Fibroblast of lung (primary cell): ENCODE results near the gene PPP1R16B. TPM values are rescaled to one million over a fixed set of nuclear protein-coding genes. Genes with fewer than 3 reads are reported as not detected.
A peak's percentile ranks its signal among the peaks of the same experiment; 100 is the strongest.

Experiments
- DNase-seq, 2 donors: peaks; one replicate each; pipeline versions ENCODE4 v3.0.0 to v3.0.0-alpha.2; 2010; ENCODE audit warnings: low read depth in 2 of 2
- H2AFZ ChIP-seq: 2 replicates; pipeline ENCODE4 v1.5.1; 2012; ENCODE audit warnings: low read length, control low read depth, inconsistent platforms
- H3K27ac ChIP-seq: 2 replicates; pipeline ENCODE4 v1.5.1; 2011; ENCODE audit warnings: low read length, control low read depth; ENCODE audit not compliant: insufficient read depth
- H3K27me3 ChIP-seq: 2 replicates; pipeline ENCODE4 v1.5.1; 2011; ENCODE audit warnings: mild to moderate bottlenecking, low read length; ENCODE audit not compliant: control insufficient read depth, insufficient read depth
- H3K36me3 ChIP-seq: 2 replicates; pipeline ENCODE4 v1.5.1; 2011; ENCODE audit warnings: low read length; ENCODE audit not compliant: control insufficient read depth, insufficient read depth
- H3K4me1 ChIP-seq: 2 replicates; pipeline ENCODE4 v1.5.1; 2011; ENCODE audit warnings: low read length; ENCODE audit not compliant: control insufficient read depth, insufficient read depth; ENCODE audit errors: extremely low read depth
- H3K4me2 ChIP-seq: 2 replicates; pipeline ENCODE4 v1.5.1; 2011; ENCODE audit warnings: low read length, control low read depth; ENCODE audit not compliant: insufficient read depth; ENCODE audit errors: extremely low read depth
- H3K4me3 ChIP-seq, 4 experiments: fragments of 200-600 bp in 1 of 4; sonication (generic) in 1 of 4; replicated peaks in 1 of 4; 2 replicates each; pipeline ENCODE4 v1.5.1; 2011 to 2016; ENCODE audit warnings: low read length in 4 of 4, low read depth in 3 of 4, mild to moderate bottlenecking in 3 of 4, control low read depth in 2 of 4, inconsistent platforms in 1 of 4, mixed read lengths in 1 of 4; ENCODE audit not compliant: insufficient read depth in 1 of 4; ENCODE audit errors: control extremely low read depth in 1 of 4
- H3K79me2 ChIP-seq: 2 replicates; pipeline ENCODE4 v1.5.1; 2012; ENCODE audit warnings: mild to moderate bottlenecking, low read length, inconsistent platforms; ENCODE audit not compliant: control insufficient read depth, insufficient read depth
- H3K9ac ChIP-seq: 2 replicates; pipeline ENCODE4 v1.5.1; 2011; ENCODE audit warnings: mild to moderate bottlenecking, low read length, control low read depth; ENCODE audit not compliant: insufficient read depth
- H3K9me3 ChIP-seq: 2 replicates; pipeline ENCODE4 v1.5.1; 2012; ENCODE audit warnings: low read depth, low read length; ENCODE audit not compliant: control insufficient read depth, insufficient read depth
- H4K20me1 ChIP-seq: 2 replicates; pipeline ENCODE4 v1.5.1; 2011; ENCODE audit warnings: low read length; ENCODE audit not compliant: control insufficient read depth, insufficient read depth; ENCODE audit errors: extremely low read depth
- EZH2 ChIP-seq: IDR thresholded peaks from 2 replicates; pipeline ENCODE4 v1.5.1; 2012; ENCODE audit warnings: low read length, control low read depth, mild to moderate bottlenecking; ENCODE audit errors: missing control alignments
- polyA plus RNA-seq, 2 donors: library from polyadenylated mRNA; depleted of rRNA in 1 of 2; stranded (reverse) in 1 of 2; unstranded in 1 of 2; fragments of >200 nt; gene quantifications; 2 replicates each; pipeline ENCODE4 v1.2.1, GENCODE V29; 2011 to 2012; ENCODE audit warnings: missing spikeins in 1 of 2
- total RNA-seq: library from RNA; depleted of rRNA; stranded (reverse); fragments of >200 nt; gene quantifications from 2 replicates; pipeline ENCODE4 v1.2.1, GENCODE V29; 2014
- TF ChIP-seq, protein P1 (sequence below), 2 donors: IDR thresholded peaks in 1 of 2; conservative IDR thresholded peaks in 1 of 2; 1 replicate in 1 of 2; 2 replicates in 1 of 2; pipeline ENCODE4 v1.5.1; 2011 to 2012; ENCODE audit warnings: low read length in 2 of 2, control low read depth in 1 of 2, inconsistent platforms in 1 of 2, low read depth in 1 of 2, mild to moderate bottlenecking in 1 of 2

Gene PPP1R16B
- total and polyA plus RNA-seq, 2 donors (not counting 1 experiment from before 2014, with no cell fraction given) = under 0.01 TPM; not detected in 1

DNA sequence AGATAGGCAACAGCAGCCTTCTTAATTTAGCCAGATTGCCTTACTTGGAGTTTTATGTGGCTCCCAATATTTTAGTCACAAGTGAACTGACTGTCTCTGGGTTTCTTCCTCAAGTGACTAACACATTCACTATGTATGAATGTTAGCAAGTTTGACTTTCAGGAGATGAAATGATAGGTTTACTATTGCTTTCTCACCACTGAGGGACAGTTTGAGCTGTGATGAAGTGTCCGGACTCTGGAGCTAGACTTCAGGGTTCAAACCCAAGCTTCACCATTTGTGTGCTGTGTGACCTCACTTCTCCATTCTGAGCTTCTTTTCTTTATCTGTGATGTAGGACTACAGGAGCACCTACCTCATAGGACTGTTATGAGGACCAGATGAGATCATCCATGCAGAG lies 164.8 kb downstream of the PPP1R16B start:
- no peaks in the 10 kb centered on the region for H4K20me1 ChIP-seq
- no peak overlapping the region for H3K9ac ChIP-seq
- H2AFZ ChIP-seq = no peak overlapping the region
- TF ChIP-seq EZH2 = no peak
- TF ChIP-seq, protein P1, sequence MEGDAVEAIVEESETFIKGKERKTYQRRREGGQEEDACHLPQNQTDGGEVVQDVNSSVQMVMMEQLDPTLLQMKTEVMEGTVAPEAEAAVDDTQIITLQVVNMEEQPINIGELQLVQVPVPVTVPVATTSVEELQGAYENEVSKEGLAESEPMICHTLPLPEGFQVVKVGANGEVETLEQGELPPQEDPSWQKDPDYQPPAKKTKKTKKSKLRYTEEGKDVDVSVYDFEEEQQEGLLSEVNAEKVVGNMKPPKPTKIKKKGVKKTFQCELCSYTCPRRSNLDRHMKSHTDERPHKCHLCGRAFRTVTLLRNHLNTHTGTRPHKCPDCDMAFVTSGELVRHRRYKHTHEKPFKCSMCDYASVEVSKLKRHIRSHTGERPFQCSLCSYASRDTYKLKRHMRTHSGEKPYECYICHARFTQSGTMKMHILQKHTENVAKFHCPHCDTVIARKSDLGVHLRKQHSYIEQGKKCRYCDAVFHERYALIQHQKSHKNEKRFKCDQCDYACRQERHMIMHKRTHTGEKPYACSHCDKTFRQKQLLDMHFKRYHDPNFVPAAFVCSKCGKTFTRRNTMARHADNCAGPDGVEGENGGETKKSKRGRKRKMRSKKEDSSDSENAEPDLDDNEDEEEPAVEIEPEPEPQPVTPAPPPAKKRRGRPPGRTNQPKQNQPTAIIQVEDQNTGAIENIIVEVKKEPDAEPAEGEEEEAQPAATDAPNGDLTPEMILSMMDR (conservative IDR thresholded peaks at IDR 0.05 in 1 of 2, IDR thresholded peaks at IDR 0.05 in 1 of 2; ENCODE audit: low read depth in 1 of 2, low read length in 2 of 2) = no peak
- no peak overlapping the region for H3K4me3 ChIP-seq
- no peak overlapping the region for H3K4me2 ChIP-seq
- DNase-seq = peak; percentile 31 to 87
- H3K4me1 ChIP-seq = peaks cover 16% of the 10 kb centered on the region
- no peaks in the 10 kb centered on the region for H3K9me3 ChIP-seq
- no peaks in the 10 kb centered on the region for H3K27me3 ChIP-seq
- H3K27ac ChIP-seq = peak overlapping the region; percentile 42
- peaks cover 8% of the 10 kb centered on the region for H3K79me2 ChIP-seq
- H3K36me3 ChIP-seq = no peaks in the 10 kb centered on the region

Other genes with a start within 250 kb of the PPP1R16B start
- gene ADIG, start 224.5 kb upstream of the PPP1R16B start, total RNA-seq = not detected in 2 replicates
- not detected in 2 replicates for gene ADIG, start 224.5 kb upstream of the PPP1R16B start, polyA plus RNA-seq
- not detected in 2 replicates for gene ARHGAP40, start 203.9 kb upstream of the PPP1R16B start, total RNA-seq
- gene ARHGAP40, start 203.9 kb upstream of the PPP1R16B start, polyA plus RNA-seq = not detected in 2 replicates
- gene SLC32A1, start 81.2 kb upstream of the PPP1R16B start, total RNA-seq = not detected in 2 replicates
- not detected in 2 replicates for gene SLC32A1, start 81.2 kb upstream of the PPP1R16B start, polyA plus RNA-seq
- 5.9 and 7.2 TPM in 2 replicates for gene ACTR5, start 57.2 kb upstream of the PPP1R16B start, total RNA-seq
- gene ACTR5, start 57.2 kb upstream of the PPP1R16B start, polyA plus RNA-seq = 4.4 and 4.9 TPM in 2 replicates
- gene FAM83D, start 120.7 kb downstream of the PPP1R16B start, total RNA-seq = 15.2 and 21.3 TPM in 2 replicates
- gene FAM83D, start 120.7 kb downstream of the PPP1R16B start, polyA plus RNA-seq = 34.5 and 45.5 TPM in 2 replicates
- gene DHX35, start 156.6 kb downstream of the PPP1R16B start, total RNA-seq = 11.4 and 11.8 TPM in 2 replicates
- 9.6 and 12.1 TPM in 2 replicates for gene DHX35, start 156.6 kb downstream of the PPP1R16B start, polyA plus RNA-seq